Upper lobe of left lung (tissue), 6 donors: ENCODE measurements around the gene TFPI. TPM values are rescaled to one million over a fixed set of nuclear protein-coding genes. Genes with fewer than 3 reads are reported as not detected.

Source experiments
- ATAC-seq, 2 donors: fragments of 200-7000 bp; cut with Tn5 transposase; one replicate each; pipeline ENCODE4 v1.9.1; 2022; ENCODE audit warnings: mild to moderate bottlenecking in 2 of 2, moderate library complexity in 2 of 2; ENCODE audit not compliant: low FRiP score in 2 of 2
- DNase-seq, 2 donors: peaks; one replicate each; pipeline ENCODE4 v3.0.0-alpha.2; 2019 to 2020
- H3K27ac ChIP-seq, 4 donors: fragments of 200-600 bp; sonication (generic); one replicate each; pipeline ENCODE4 v1.5.1; 2016 to 2019
- H3K27me3 ChIP-seq, 4 donors: fragments of 200-600 bp; sonication (generic); one replicate each; pipeline ENCODE4 v1.5.1; 2017 to 2019
- H3K36me3 ChIP-seq, 4 donors: fragments of 200-600 bp; sonication (generic); one replicate each; pipeline ENCODE4 v1.5.1; 2016 to 2019
- H3K4me1 ChIP-seq, 4 donors: fragments of 200-600 bp; sonication (generic); one replicate each; pipeline ENCODE4 v1.5.1; 2018 to 2019
- H3K4me3 ChIP-seq, 4 donors: fragments of 200-600 bp; sonication (generic); one replicate each; pipeline ENCODE4 v1.5.1; 2017 to 2019; ENCODE audit warnings: mild to moderate bottlenecking in 2 of 4, moderate library complexity in 1 of 4
- H3K9me3 ChIP-seq, 4 donors: fragments of 200-600 bp; sonication (generic); one replicate each; pipeline ENCODE4 v1.5.1; 2018 to 2019
- CTCF ChIP-seq, 6 experiments: fragments of 450-650 bp in 4 of 6; fragments of 200-600 bp in 2 of 6; sonication (generic) in 2 of 6; IDR thresholded peaks; one replicate each; pipeline ENCODE4 v1.5.1; 2016 to 2019; ENCODE audit warnings: antibody characterized with exemption in 6 of 6
- EP300 ChIP-seq, 4 donors: sonication (generic); formaldehyde crosslinking; IDR thresholded peaks; one replicate each; pipeline ENCODE4 v1.5.1; 2017; ENCODE audit warnings: antibody characterized with exemption in 4 of 4, control low read depth in 2 of 4
- POLR2A ChIP-seq, 4 donors: fragments of 450-650 bp; IDR thresholded peaks; one replicate each; pipeline ENCODE4 v1.5.1; 2016 to 2017; ENCODE audit warnings: antibody characterized with exemption in 4 of 4, mild to moderate bottlenecking in 2 of 4
- POLR2AphosphoS5 ChIP-seq, 2 donors: sonication (generic); formaldehyde crosslinking; IDR thresholded peaks; one replicate each; pipeline ENCODE4 v1.5.1; 2017; ENCODE audit warnings: antibody characterized with exemption in 2 of 2
- WGBS, 2 donors: methylation state at CpG; one replicate each; pipeline ENCODE4 v1.1.5; 2017 to 2018; 5-methylcytosine and 5-hydroxymethylcytosine counted together
- total RNA-seq, 6 donors: library from RNA; depleted of rRNA in 4 of 6; stranded (reverse); fragments of >200 nt in 4 of 6; gene quantifications; one replicate each; pipeline versions ENCODE4 v1.1.0 to v1.2.1, GENCODE V29; 2016 to 2021
- donor health status: DM: no; HTN: no; CAD: no; lungs with moderate emphysema.
- donor health status: DM: no; HTN: yes; CAD: no; lungs with severe emphysema.

TFPI gene
- total RNA-seq, 6 donors from 2014 or later: 92.3 to 293 (median 243) TPM

DNA sequence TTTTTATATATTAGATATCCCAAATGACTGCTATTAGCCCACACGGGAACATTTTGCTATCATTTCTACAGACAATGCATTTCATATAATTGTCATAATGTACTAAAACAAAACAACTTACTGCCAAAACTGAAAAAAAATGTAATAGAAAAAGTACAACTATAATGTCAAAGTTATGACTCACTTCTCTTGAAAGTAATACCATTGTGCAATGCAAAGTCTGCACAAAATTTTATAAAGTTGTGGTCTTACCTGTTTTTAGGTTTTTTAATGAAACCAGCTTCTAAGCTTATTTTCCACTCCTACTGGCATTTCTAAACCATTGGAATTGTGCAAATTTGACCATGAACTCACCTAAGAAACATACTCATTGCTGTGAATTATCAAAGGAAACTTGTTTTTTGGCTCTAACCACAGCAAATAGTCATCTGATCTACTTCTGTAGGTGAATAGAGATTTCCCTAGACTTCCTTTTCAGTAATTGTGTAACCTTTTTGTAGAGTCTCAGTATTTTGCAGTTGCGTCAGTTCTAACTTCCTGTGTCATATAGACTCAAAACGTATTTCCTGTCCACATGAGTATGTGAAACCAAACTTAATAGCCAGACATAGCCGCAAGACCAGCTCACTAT is 31.9 kb upstream of the TFPI start:
- no peaks in the 10 kb centered on the region for H3K36me3 ChIP-seq
- WGBS, 2 donors: 55 to 56% methylated on average over 4 of the region's 4 CpGs
- DNase-seq: no peak

DNA sequence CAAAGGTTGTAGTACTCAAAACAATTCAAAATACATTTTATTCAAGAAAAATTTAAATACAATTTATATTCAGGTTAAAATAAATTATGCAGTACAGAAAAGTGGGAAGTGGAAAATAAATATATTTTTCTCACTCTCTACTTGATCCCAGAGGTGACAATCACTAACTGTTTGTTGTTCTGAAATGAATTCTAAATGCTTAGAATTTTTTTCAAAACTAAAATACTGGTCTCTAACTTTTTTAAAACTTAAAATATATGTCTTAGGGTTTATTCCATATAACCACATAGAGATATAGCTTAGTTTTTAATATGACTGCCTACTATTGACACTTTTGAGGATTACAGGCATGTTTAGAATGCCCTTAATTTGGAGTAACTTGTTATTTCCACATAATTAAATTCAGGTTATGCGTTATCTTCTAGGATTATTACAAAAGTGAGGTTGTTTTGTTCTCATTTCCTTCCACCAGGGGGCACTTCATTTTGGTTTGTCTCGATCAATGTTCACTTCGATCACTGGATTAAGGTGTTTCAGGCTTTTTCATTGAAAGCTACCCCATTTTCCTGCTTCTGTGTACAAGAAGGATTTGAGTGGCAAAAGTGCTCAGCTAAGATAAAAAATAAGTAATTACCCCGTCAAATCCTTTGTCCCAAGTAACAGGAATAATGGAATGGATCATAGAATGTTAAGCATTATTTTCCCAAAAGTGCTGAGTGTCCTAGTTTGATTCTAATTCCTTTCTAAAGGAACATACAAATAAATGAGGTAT is 27.1 kb upstream of the TFPI start:
- Histone ChIP-seq H3K27me3 (no peaks in the 10 kb centered on the region), H3K4me1 (peaks cover 8 to 19% (median 9%) of the 10 kb centered on the region in 4 donors), H3K9me3 (no peaks in the 10 kb centered on the region), H3K36me3 (no peaks in the 10 kb centered on the region), H3K4me3 (peak overlapping the region in 2 of 4 donors; percentile 35), H3K27ac (peak overlapping the region in 1 of 4 donors; percentile 59)
- DNase-seq: no peak
- peak in 1 of 2 donors; percentile 88 for ATAC-seq
- WGBS, 2 donors: 9% methylated on average over 4 of the region's 4 CpGs
- TF ChIP-seq POLR2AphosphoS5 (IDR thresholded peaks at IDR 0.05) (no peak), CTCF (IDR thresholded peaks at IDR 0.05) (peak; percentile 36 to 74 (median 67))

More for the DNA sequence above, 31.9 kb upstream of the TFPI start:
- Histone ChIP-seq H3K9me3 (no peaks in the 10 kb centered on the region), H3K27me3 (no peaks in the 10 kb centered on the region), H3K4me1 (peaks cover 0 to 5% (median 3%) of the 10 kb centered on the region in 4 donors), H3K27ac (no peak overlapping the region), H3K4me3 (no peak overlapping the region)
- no peak for ATAC-seq
- no peak for TF ChIP-seq EP300 (IDR thresholded peaks at IDR 0.05)
- no peak for TF ChIP-seq CTCF (IDR thresholded peaks at IDR 0.05)
- TF ChIP-seq POLR2A (IDR thresholded peaks at IDR 0.05): no peak
- TF ChIP-seq POLR2AphosphoS5 (IDR thresholded peaks at IDR 0.05): no peak

DNA sequence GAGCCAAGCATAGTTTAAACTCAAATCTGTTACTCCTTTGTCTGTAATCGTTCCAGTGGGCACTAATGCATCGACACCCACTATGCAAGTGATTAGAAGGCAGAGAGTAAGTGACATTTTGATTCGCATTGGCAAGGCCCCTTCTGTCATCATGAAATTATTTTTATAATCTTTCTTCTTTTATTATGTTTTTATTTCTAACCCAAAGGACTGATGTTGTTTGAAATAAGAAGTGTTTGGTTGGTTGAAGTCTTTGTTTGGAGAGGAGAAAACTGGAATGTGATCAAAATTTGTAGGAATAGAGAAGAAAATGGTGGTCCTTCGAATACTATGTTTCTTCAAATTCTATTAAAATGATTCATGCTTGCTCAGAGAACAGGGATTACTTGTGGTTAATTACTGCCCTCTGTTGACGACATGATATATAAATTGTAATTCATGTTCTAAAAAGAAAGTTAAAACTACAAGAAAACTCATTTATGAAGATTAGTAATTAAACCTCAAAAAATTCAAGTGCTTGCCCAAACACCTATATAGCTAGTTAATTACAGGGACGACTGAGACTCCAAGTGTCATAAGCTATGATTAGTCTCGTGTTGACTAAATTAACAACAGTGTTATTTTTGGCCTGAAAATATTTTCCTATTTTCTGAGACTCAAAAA is 26.4 kb upstream of the TFPI start:
- peaks cover 13 to 25% (median 15%) of the 10 kb centered on the region in 4 donors for H3K4me1 ChIP-seq
- no peaks in the 10 kb centered on the region for H3K36me3 ChIP-seq
- peak overlapping the region in 1 of 4 donors; percentile 59 for H3K27ac ChIP-seq
- ATAC-seq (peak in 1 of 2 donors; percentile 90), DNase-seq (no peak)
- peak overlapping the region in 2 of 4 donors; percentile 35 for H3K4me3 ChIP-seq
- H3K9me3 ChIP-seq: no peaks in the 10 kb centered on the region
- WGBS, 2 donors: 30 to 33% methylated on average over 7 of the region's 7 CpGs
- TF ChIP-seq EP300 (IDR thresholded peaks at IDR 0.05) (no peak), POLR2A (IDR thresholded peaks at IDR 0.05) (no peak), CTCF (IDR thresholded peaks at IDR 0.05) (peak in 5 of 6 experiments; percentile 32 to 68 (median 55)), POLR2AphosphoS5 (IDR thresholded peaks at IDR 0.05) (no peak)
- no peaks in the 10 kb centered on the region for H3K27me3 ChIP-seq

- Histone ChIP-seq H3K27ac (peak overlapping the region in 2 of 4 donors; percentile 44 to 59), H3K4me1 (peaks cover 18 to 35% (median 24%) of the 10 kb centered on the region in 4 donors), H3K4me3 (no peak overlapping the region), H3K9me3 (peaks cover 0 to 3% (median 0%) of the 10 kb centered on the region in 4 donors), H3K36me3 (no peaks in the 10 kb centered on the region), H3K27me3 (no peaks in the 10 kb centered on the region)
- ATAC-seq (no peak), DNase-seq (no peak)
- TF ChIP-seq EP300 (IDR thresholded peaks at IDR 0.05): no peak
- TF ChIP-seq CTCF (IDR thresholded peaks at IDR 0.05): no peak
- no peak for TF ChIP-seq POLR2AphosphoS5 (IDR thresholded peaks at IDR 0.05)
- no peak for TF ChIP-seq POLR2A (IDR thresholded peaks at IDR 0.05)
- 90 to 97% methylated on average over 2 of the region's 2 CpGs for WGBS, 2 donors
Measured at GRCh38 chr2:187577310-187577709, 23.1 kb upstream of the TFPI start.
